ENCODE measurements around the gene AKT2. TPM values are rescaled to one million over a fixed set of nuclear protein-coding genes. Genes with fewer than 3 reads are reported as not detected.

AKT2 gene
- total and polyA plus RNA-seq, 2 experiments from 2014 or later = 60.1 to 193 TPM

DNA sequence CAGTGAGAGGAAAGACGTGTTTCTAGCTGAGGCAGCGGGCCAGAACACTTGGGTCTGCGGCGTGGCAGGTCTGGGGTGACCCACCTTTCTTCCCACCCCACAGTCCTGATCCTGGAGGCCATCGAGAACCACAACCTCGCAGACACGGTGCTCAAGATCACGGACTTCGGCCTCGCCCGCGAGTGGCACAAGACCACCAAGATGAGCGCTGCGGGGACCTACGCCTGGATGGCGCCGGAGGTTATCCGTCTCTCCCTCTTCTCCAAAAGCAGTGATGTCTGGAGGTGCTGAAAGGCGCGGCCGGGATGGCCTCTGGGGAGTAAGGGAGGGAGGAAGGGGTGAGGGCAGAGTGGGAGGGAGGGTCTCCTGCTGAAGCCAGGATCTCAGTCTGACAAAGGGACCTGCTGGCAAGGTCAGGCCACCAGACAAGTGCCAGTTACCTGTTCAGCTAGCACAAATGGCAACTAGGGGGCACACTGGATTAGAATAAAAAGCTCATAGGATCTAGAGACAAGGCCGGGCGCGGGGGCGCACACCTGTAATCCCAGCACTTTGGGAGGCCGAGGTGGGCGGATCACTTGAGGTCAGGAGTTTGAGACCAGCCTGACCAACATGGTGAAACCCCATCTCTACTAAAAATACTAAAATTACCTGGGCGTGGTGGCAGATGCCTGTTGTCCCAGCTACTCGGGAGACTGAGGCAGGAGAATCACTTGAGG, 86.7 kb downstream of the AKT2 start:
- H3K4me3 ChIP-seq = no peak overlapping the region

DNA sequence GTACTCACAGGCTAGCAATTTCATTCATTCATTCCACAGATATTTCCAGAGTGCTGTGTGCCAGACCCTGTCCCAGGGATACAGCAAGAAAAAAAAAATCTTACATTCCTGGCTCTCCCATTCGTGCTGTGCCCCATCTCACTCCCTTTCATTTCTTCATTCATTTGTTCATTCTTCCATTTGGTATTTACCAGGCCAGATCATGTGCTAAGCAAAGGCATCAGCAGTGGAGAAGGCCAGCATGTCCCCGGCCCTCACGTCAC, 91.6 kb downstream of the AKT2 start:
- no peak for DNase-seq (ENCODE audit: low read depth in 1 of 2, low spot score in 1 of 2)
- no peaks in the 10 kb centered on the region for H3K36me3 ChIP-seq
- H3K27me3 ChIP-seq = no peaks in the 10 kb centered on the region
- H3K9me3 ChIP-seq (ENCODE audit: low read depth) = no peaks in the 10 kb centered on the region
- H3K4me1 ChIP-seq (ENCODE audit: low read depth) = no peaks in the 10 kb centered on the region
- no peak overlapping the region for H3K27ac ChIP-seq
- TF ChIP-seq, protein P1, sequence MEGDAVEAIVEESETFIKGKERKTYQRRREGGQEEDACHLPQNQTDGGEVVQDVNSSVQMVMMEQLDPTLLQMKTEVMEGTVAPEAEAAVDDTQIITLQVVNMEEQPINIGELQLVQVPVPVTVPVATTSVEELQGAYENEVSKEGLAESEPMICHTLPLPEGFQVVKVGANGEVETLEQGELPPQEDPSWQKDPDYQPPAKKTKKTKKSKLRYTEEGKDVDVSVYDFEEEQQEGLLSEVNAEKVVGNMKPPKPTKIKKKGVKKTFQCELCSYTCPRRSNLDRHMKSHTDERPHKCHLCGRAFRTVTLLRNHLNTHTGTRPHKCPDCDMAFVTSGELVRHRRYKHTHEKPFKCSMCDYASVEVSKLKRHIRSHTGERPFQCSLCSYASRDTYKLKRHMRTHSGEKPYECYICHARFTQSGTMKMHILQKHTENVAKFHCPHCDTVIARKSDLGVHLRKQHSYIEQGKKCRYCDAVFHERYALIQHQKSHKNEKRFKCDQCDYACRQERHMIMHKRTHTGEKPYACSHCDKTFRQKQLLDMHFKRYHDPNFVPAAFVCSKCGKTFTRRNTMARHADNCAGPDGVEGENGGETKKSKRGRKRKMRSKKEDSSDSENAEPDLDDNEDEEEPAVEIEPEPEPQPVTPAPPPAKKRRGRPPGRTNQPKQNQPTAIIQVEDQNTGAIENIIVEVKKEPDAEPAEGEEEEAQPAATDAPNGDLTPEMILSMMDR (IDR thresholded peaks at IDR 0.05; ENCODE audit: low read depth, low read length) = no peak
- H3K4me3 ChIP-seq = no peak overlapping the region

More for the DNA sequence above, 86.7 kb downstream of the AKT2 start:
- peaks cover under 1% of the 10 kb centered on the region for H3K36me3 ChIP-seq
- no peak for DNase-seq (ENCODE audit: low read depth in 1 of 2, low spot score in 1 of 2)
- no peak overlapping the region for H3K27ac ChIP-seq
- H3K4me1 ChIP-seq (ENCODE audit: low read depth) = no peaks in the 10 kb centered on the region
- no peaks in the 10 kb centered on the region for H3K9me3 ChIP-seq (ENCODE audit: low read depth)
- H3K27me3 ChIP-seq = no peaks in the 10 kb centered on the region
- TF ChIP-seq, protein P1 (IDR thresholded peaks at IDR 0.05; ENCODE audit: low read depth, low read length) = no peak

DNA sequence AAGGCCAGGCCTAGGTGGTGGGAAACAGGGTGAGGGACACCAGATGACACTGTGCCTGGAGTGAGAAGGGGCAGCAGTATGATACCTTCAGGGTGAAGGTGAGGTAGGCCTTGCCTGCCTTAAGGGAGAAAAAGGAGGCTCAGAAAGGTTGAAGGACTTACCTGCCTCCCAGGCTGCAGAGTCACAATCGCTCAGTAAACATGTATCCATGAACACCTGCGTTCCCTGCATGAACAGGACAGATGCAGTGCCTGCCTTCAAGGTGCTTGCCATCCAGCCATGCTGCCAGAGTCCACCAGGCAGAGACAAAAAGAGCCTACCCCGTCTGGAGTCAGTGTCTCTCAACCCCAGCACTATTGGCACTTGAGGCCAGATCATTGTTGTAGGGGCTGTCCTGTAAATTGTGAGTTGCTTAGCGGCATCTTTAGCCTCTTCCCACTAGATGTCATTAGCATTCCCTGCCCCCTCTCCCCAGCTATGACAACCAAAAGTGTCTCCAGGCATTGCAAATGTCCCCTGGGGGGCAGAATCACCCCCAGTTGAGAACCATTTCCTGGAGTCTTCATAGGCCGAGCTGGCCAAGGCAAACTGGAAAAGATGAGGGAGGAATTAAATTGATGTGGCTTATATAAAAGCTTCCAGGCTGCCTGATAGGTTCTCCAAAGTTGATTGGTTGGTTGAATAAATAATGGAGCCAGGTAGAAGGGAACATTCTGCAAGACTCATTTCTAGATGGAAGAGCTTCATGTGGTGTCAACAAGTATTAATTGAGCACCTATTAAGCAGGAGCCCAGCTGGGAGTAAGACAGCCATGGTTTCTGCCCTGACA, 92.2 kb downstream of the AKT2 start:
- no peak for DNase-seq (ENCODE audit: low read depth in 1 of 2, low spot score in 1 of 2)
- Histone ChIP-seq H3K27ac (no peak overlapping the region), H3K4me3 (no peak overlapping the region), H3K9me3 (ENCODE audit: low read depth) (no peaks in the 10 kb centered on the region), H3K36me3 (no peaks in the 10 kb centered on the region), H3K4me1 (ENCODE audit: low read depth) (no peaks in the 10 kb centered on the region), H3K27me3 (no peaks in the 10 kb centered on the region)
- TF ChIP-seq, protein P1 (IDR thresholded peaks at IDR 0.05; ENCODE audit: low read depth, low read length) = no peak

DNA sequence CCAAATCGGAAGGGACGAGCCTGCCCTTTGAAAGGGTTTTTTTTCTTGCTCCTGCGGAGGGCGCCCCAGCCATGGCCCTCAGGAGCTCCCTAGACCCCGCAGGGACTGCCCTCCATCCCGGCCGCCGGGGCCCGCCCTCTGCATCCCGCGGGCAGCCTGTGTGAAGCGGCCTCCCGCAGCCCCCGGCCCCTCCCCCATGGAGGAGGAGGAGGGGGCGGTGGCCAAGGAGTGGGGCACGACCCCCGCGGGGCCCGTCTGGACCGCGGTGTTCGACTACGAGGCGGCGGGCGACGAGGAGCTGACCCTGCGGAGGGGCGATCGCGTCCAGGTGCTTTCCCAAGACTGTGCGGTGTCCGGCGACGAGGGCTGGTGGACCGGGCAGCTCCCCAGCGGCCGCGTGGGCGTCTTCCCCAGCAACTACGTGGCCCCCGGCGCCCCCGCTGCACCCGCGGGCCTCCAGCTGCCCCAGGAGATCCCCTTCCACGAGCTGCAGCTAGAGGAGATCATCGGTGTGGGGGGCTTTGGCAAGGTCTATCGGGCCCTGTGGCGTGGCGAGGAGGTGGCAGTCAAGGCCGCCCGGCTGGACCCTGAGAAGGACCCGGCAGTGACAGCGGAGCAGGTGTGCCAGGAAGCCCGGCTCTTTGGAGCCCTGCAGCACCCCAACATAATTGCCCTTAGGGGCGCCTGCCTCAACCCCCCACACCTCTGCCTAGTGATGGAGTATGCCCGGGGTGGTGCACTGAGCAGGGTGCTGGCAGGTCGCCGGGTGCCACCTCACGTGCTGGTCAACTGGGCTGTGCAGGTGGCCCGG, 93.1 kb downstream of the AKT2 start:
- Histone ChIP-seq H3K4me3 (peak overlapping the region; percentile 95), H3K27ac (no peak overlapping the region), H3K36me3 (no peaks in the 10 kb centered on the region), H3K4me1 (ENCODE audit: low read depth) (no peaks in the 10 kb centered on the region), H3K9me3 (ENCODE audit: low read depth) (no peaks in the 10 kb centered on the region), H3K27me3 (no peaks in the 10 kb centered on the region)
- TF ChIP-seq, protein P1 (IDR thresholded peaks at IDR 0.05; ENCODE audit: low read depth, low read length) = no peak
- DNase-seq (ENCODE audit: low read depth in 1 of 2, low spot score in 1 of 2) = peak; percentile 36 to 61
